Measurements from ENCODE around the gene PARM1. TPM values are rescaled to one million over a fixed set of nuclear protein-coding genes. Genes with fewer than 3 reads are reported as not detected.

The PARM1 gene
- 0.77 and 7.7 TPM in 2 replicates for total RNA-seq

GRCh38 chr4:74932832-74933561 lies at the start of gene PARM1:
Gene PARM1 (plus strand): TSS chr4:74933116. CDS start chr4:74933328, 212 bp downstream.

Other genes with a start within 250 kb of the PARM1 start
- gene BTC, start 138.6 kb upstream of the PARM1 start, total RNA-seq: 0.09 TPM in 1 of 2 replicates, not detected in the other

Measured in pericardium fibroblast (primary cell).